WI38 (cell line): Measurements from ENCODE around the gene MALSU1.

ENCODE experiments used
- H3K4me3 ChIP-seq: 2 replicates; pipeline ENCODE4 v1.5.1; 2011; ENCODE audit warnings: low read depth, mild to moderate bottlenecking, control low read depth, low read length
- TF ChIP-seq, protein P1 (sequence below): IDR thresholded peaks from 2 replicates; pipeline ENCODE4 v1.5.1; 2012; ENCODE audit warnings: low read depth, mild to moderate bottlenecking, control low read depth, low read length

The MALSU1 gene

GRCh38 chr7:23298885-23299769, at the start of gene MALSU1:
Gene MALSU1, plus strand, starts transcription at chr7:23299339. Its CDS starts 14 bp downstream, at chr7:23299353.
- H3K4me3 ChIP-seq: peak within 1 kb of the TSS; percentile 73
- TF ChIP-seq, protein P1, sequence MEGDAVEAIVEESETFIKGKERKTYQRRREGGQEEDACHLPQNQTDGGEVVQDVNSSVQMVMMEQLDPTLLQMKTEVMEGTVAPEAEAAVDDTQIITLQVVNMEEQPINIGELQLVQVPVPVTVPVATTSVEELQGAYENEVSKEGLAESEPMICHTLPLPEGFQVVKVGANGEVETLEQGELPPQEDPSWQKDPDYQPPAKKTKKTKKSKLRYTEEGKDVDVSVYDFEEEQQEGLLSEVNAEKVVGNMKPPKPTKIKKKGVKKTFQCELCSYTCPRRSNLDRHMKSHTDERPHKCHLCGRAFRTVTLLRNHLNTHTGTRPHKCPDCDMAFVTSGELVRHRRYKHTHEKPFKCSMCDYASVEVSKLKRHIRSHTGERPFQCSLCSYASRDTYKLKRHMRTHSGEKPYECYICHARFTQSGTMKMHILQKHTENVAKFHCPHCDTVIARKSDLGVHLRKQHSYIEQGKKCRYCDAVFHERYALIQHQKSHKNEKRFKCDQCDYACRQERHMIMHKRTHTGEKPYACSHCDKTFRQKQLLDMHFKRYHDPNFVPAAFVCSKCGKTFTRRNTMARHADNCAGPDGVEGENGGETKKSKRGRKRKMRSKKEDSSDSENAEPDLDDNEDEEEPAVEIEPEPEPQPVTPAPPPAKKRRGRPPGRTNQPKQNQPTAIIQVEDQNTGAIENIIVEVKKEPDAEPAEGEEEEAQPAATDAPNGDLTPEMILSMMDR: no peak

DNA sequence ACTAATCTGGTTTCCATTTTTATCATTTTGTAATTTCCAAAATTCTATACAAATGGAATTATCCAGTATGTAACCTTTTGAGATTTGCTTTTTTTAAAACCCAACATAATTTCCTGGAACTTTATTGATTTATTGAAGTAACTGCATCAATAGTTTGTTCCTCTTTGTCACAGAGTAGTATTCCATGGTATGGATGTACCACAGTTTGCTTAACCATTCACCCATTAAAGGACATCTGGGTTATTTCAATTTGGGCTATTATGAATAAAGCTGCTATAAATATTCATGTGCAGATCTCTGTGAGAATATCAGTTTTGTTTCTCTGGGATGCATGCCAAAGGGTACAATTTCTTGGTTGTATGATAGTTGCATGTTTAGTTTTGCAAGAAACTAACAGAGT, 49.7 kb upstream of the MALSU1 start:
- H3K4me3 ChIP-seq: no peak overlapping the region
- TF ChIP-seq, protein P1: no peak

DNA sequence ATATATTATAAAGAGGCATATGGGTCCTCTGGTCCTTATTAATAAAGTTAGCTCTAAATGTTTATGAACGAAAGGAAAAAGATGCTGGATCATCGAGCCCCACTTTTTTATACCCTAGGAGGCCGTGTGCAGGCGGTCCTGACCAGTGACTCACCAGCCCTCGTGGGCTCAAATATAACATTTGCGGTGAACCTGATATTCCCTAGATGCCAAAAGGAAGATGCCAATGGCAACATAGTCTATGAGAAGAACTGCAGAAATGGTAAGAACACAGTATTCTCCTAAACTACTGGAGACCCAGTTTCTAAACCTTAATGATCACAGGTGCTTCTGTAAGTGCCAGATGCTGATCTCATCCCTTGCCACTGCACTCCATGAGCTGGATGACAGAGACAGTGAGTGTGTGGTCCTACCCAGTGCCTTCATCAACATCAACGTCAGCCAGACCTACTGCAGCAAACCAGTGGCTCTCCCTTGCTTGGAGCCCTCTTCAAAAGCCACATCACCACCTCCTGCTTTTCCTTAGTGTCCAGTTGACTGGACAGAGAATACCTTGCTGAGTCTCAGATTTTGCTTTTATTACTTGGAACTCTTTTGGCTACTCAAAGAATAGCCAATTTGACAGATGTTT, 45.0 kb upstream of the MALSU1 start:
- H3K4me3 ChIP-seq: no peak overlapping the region
- TF ChIP-seq, protein P1: no peak

- TF ChIP-seq, protein P1: no peak
- H3K4me3 ChIP-seq: no peak overlapping the region
Observed at GRCh38 chr7:23256731-23257130, 42.4 kb upstream of the MALSU1 start.

DNA sequence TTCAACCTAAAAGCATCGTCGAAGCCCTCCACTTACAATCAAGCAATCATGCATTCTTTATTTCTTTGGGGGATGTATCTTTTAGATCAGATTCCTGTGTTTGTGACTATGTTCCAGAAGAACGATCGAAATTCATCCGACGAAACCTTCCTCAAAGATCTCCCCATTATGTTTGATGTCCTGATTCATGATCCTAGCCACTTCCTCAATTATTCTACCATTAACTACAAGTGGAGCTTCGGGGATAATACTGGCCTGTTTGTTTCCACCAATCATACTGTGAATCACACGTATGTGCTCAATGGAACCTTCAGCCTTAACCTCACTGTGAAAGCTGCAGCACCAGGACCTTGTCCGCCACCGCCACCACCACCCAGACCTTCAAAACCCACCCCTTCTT, 38.8 kb upstream of the MALSU1 start:
- TF ChIP-seq, protein P1: no peak
- H3K4me3 ChIP-seq: no peak overlapping the region

GRCh38 chr7:23261843-23262452, 37.2 kb upstream of the MALSU1 start:
- no peak overlapping the region for H3K4me3 ChIP-seq

More at GRCh38 chr7:23261843-23262452, 37.2 kb upstream of the MALSU1 start:
- TF ChIP-seq, protein P1: peak; percentile 96
